HG03196 (cell line): ENCODE measurements around the gene KLK2.

Experiments used
- ATAC-seq: cut with Tn5 transposase; IDR thresholded peaks from one replicate; pipeline ENCODE4 v1.9.1; 2021; ENCODE audit not compliant: unreplicated experiment

KLK2 gene

GRCh38 chr19:50921426-50922316 lies 48.4 kb downstream of the KLK2 start:
- ATAC-seq, result no peak

- ATAC-seq, result peak; percentile 74
Observed at GRCh38 chr19:50922317-50922853, 49.1 kb downstream of the KLK2 start.

DNA sequence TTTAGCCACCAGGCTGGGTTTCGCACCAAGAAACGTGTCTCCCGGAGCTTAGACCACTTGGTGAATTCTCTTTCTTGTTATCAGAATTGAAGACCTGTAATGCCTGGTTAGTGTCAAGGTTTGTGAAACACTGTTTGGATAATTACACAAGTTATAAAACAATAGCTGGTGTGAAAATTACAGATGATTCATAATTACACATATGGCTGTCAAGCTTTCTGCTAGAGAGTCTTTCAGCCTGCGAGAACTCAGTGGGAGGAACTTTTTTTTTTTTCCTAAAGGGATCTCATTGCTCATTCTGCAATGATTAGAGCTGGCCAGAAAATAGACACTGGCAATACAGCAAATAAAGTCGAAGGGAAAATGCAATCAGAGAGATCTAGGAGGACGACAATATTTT lies 51.3 kb downstream of the KLK2 start:
- no peak for ATAC-seq

- no peak for ATAC-seq
Observed at GRCh38 chr19:50925734-50926133, 52.5 kb downstream of the KLK2 start.

GRCh38 chr19:50926144-50926543 lies 52.9 kb downstream of the KLK2 start:
- no peak for ATAC-seq

- no peak for ATAC-seq
Observed at GRCh38 chr19:50928831-50929230, 55.6 kb downstream of the KLK2 start.
